ENCODE results near the gene CFAP74. TPM values are rescaled to one million over a fixed set of nuclear protein-coding genes. Genes with fewer than 3 reads are reported as not detected.

The CFAP74 gene
- total and polyA plus RNA-seq, 2 of the 13 experiments (the other 11 are each of a cell fraction or from before 2014, with no cell fraction given) = 0.27 to 0.62 TPM

DNA sequence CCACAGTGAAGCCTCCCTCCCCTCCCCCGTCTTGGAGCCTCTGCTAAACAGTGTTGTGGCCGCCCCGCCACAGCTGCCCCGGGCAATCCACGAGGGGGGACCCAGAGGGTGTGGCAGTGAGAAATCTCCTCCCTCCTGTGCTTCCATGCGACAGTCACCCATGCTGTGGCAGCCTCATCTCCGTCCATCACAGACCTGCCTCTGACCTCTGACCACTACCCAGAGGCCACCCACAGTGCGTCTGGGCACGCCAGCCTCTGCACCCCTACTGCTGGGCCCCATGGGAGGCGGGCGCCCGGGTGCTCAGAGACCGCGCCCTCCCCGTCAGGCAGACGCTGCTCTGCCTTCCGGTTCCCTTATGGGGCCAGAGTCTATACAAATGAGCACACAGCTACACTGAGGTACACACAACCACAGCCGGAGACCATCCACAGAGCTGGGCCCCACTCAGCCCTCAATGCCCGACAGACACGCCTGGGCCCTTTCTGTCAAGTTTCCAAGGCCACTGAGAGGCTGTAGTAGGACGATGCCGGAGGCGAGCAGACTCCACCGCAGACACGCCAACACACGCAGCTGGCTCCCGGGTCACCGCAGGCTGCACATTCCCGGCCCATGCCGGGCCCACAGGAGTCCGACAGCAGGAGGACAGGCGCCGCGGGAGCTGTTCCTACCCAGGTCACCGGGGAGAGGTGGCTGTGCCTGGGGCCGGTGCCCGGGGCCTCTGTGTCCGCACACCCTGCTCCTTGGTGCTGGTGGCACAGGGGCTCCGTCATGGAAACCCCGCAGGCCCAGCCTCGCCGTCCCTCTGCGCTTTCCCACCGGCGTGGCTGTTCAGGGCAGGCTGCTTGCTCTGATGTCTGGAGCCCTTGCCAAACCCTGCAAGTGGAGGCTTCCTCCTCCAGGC, 60.6 kb downstream of the CFAP74 start (continued):
- TF ChIP-seq SKI (IDR thresholded peaks at IDR 0.05; ENCODE audit: partially characterized antibody) = peak; percentile 79
- TF ChIP-seq, protein P1, sequence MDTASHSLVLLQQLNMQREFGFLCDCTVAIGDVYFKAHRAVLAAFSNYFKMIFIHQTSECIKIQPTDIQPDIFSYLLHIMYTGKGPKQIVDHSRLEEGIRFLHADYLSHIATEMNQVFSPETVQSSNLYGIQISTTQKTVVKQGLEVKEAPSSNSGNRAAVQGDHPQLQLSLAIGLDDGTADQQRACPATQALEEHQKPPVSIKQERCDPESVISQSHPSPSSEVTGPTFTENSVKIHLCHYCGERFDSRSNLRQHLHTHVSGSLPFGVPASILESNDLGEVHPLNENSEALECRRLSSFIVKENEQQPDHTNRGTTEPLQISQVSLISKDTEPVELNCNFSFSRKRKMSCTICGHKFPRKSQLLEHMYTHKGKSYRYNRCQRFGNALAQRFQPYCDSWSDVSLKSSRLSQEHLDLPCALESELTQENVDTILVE (CRISPR knock-in tag; IDR thresholded peaks at IDR 0.05) = peak; percentile 26; the same call in 1 of the 2 replicates
- TF ChIP-seq HMGA1 (CRISPR knock-in tag; conservative IDR thresholded peaks at IDR 0.05) = no peak
- TF ChIP-seq MED8 (CRISPR knock-in tag; IDR thresholded peaks at IDR 0.05; ENCODE audit: insufficient replicate concordance) = peak; percentile 81
- TF ChIP-seq, protein P2, sequence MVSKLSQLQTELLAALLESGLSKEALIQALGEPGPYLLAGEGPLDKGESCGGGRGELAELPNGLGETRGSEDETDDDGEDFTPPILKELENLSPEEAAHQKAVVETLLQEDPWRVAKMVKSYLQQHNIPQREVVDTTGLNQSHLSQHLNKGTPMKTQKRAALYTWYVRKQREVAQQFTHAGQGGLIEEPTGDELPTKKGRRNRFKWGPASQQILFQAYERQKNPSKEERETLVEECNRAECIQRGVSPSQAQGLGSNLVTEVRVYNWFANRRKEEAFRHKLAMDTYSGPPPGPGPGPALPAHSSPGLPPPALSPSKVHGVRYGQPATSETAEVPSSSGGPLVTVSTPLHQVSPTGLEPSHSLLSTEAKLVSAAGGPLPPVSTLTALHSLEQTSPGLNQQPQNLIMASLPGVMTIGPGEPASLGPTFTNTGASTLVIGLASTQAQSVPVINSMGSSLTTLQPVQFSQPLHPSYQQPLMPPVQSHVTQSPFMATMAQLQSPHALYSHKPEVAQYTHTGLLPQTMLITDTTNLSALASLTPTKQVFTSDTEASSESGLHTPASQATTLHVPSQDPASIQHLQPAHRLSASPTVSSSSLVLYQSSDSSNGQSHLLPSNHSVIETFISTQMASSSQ (IDR thresholded peaks at IDR 0.05; ENCODE audit: low read depth) = peak; percentile 33; the same call in 1 of the 2 replicates
- TF ChIP-seq, protein P2 (CRISPR knock-in tag; IDR thresholded peaks at IDR 0.05; ENCODE audit: borderline replicate concordance) = peak; percentile 49; the same call in 1 of the 2 replicates
- TF ChIP-seq, protein P3, sequence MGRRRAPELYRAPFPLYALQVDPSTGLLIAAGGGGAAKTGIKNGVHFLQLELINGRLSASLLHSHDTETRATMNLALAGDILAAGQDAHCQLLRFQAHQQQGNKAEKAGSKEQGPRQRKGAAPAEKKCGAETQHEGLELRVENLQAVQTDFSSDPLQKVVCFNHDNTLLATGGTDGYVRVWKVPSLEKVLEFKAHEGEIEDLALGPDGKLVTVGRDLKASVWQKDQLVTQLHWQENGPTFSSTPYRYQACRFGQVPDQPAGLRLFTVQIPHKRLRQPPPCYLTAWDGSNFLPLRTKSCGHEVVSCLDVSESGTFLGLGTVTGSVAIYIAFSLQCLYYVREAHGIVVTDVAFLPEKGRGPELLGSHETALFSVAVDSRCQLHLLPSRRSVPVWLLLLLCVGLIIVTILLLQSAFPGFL (CRISPR knock-in tag; IDR thresholded peaks at IDR 0.05) = 0 out of 2 replicates have a peak, but pooled peaks have one; percentile 25
- peak; percentile 90 for TF ChIP-seq HOXA3 (CRISPR knock-in tag; IDR thresholded peaks at IDR 0.05)
- TF ChIP-seq, protein P4, sequence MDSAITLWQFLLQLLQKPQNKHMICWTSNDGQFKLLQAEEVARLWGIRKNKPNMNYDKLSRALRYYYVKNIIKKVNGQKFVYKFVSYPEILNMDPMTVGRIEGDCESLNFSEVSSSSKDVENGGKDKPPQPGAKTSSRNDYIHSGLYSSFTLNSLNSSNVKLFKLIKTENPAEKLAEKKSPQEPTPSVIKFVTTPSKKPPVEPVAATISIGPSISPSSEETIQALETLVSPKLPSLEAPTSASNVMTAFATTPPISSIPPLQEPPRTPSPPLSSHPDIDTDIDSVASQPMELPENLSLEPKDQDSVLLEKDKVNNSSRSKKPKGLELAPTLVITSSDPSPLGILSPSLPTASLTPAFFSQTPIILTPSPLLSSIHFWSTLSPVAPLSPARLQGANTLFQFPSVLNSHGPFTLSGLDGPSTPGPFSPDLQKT (CRISPR knock-in tag; IDR thresholded peaks at IDR 0.05; ENCODE audit: borderline replicate concordance) = peak; percentile 69; the same call in 1 of the 2 replicates
- TF ChIP-seq PCBP1 (IDR thresholded peaks at IDR 0.05; ENCODE audit: borderline replicate concordance, low read depth, low read length) = no peak
- 0 out of 2 replicates have a peak, but pooled peaks have one; percentile 85 for TF ChIP-seq PRMT3 (CRISPR knock-in tag; IDR thresholded peaks at IDR 0.05; ENCODE audit: borderline replicate concordance, low read depth)
- 0 out of 2 replicates have a peak, but pooled peaks have one; percentile 43 for TF ChIP-seq NKX3-1 (CRISPR knock-in tag; IDR thresholded peaks at IDR 0.05)
- peak; percentile 74; the same call in 1 of the 2 replicates for TF ChIP-seq ZSCAN30 (CRISPR knock-in tag; IDR thresholded peaks at IDR 0.05)
- no peak for TF ChIP-seq SUZ12 (IDR thresholded peaks at IDR 0.05; ENCODE audit: low read depth, low read length)
- no peak for TF ChIP-seq ZNF781 (CRISPR knock-in tag; IDR thresholded peaks at IDR 0.05; ENCODE audit: borderline replicate concordance, not compliant biosample characterization)
- no peak for TF ChIP-seq ETV6 (CRISPR knock-in tag; conservative IDR thresholded peaks at IDR 0.05)

All from HepG2 (cell line).